DMS153 (cell line): ENCODE results near the gene LRRC4.
A peak's percentile ranks its signal among the peaks of the same experiment; 100 is the strongest.

Experiments
- DNase-seq: peaks from one replicate; lab custom pipeline; 2025; lab: John Stamatoyannopoulos, UW

LRRC4 gene, protein sequence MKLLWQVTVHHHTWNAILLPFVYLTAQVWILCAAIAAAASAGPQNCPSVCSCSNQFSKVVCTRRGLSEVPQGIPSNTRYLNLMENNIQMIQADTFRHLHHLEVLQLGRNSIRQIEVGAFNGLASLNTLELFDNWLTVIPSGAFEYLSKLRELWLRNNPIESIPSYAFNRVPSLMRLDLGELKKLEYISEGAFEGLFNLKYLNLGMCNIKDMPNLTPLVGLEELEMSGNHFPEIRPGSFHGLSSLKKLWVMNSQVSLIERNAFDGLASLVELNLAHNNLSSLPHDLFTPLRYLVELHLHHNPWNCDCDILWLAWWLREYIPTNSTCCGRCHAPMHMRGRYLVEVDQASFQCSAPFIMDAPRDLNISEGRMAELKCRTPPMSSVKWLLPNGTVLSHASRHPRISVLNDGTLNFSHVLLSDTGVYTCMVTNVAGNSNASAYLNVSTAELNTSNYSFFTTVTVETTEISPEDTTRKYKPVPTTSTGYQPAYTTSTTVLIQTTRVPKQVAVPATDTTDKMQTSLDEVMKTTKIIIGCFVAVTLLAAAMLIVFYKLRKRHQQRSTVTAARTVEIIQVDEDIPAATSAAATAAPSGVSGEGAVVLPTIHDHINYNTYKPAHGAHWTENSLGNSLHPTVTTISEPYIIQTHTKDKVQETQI

GRCh38 chr7:128030654-128031611 lies at the start of gene LRRC4:
Gene LRRC4, minus strand, starts transcription at chr7:128031437. Its CDS starts 797 bp downstream, at chr7:128030640.
- no peak for DNase-seq

GRCh38 chr7:128080169-128080568 lies 48.9 kb upstream of the LRRC4 start:
- no peak for DNase-seq

GRCh38 chr7:128078309-128078708 lies 47.1 kb upstream of the LRRC4 start:
- DNase-seq, result no peak

DNA sequence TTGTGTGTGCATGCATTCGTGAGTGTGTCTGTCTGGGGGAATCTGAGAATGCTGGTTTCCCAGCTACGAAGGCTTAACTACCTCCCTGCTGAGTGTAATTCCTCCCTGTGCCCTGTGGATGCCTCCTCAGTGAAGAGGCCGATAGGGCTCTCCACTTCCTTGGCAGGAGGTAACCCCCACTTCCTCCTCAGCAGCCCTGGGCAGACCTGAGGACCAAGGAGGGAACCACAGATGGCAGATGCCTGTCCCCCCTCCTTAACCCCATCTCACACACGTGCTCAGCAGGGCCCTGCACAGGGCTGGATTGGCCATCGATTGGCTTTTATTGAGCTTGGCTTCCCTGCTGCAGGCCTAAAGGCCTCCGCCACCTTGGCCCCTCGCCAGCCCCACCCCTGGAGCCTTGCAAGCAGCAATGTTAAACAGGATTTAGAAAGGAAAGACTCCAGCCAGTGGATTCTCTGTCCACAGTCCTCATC lies 45.6 kb upstream of the LRRC4 start:
- DNase-seq, result peak; percentile 17

- DNase-seq, result no peak
Observed at GRCh38 chr7:128076196-128076795, 45.1 kb upstream of the LRRC4 start.

GRCh38 chr7:128075242-128076095 lies 44.2 kb upstream of the LRRC4 start:
- DNase-seq, result no peak

DNA sequence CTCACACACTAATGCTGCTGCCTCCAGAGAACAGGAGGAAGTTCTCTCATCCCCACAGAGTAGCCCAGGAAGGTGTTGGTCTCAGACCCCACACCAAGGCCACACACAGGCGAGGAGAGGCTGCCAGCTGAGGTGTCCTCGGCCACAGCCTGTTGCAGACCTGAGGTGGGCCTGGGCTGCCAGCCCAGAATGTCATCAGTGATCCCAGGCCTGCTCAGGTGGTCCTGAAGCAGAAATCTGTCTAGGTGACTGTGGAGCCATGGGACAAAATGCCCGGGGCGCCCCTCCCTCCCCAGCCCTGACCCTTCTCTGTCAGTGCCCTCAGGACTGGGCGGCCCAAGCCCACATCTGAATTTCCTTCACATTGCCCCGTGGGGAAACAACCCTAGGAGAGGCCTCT lies 43.5 kb upstream of the LRRC4 start:
- DNase-seq, result no peak

GRCh38 chr7:128074336-128074735 lies 43.1 kb upstream of the LRRC4 start:
- DNase-seq, result no peak

DNA sequence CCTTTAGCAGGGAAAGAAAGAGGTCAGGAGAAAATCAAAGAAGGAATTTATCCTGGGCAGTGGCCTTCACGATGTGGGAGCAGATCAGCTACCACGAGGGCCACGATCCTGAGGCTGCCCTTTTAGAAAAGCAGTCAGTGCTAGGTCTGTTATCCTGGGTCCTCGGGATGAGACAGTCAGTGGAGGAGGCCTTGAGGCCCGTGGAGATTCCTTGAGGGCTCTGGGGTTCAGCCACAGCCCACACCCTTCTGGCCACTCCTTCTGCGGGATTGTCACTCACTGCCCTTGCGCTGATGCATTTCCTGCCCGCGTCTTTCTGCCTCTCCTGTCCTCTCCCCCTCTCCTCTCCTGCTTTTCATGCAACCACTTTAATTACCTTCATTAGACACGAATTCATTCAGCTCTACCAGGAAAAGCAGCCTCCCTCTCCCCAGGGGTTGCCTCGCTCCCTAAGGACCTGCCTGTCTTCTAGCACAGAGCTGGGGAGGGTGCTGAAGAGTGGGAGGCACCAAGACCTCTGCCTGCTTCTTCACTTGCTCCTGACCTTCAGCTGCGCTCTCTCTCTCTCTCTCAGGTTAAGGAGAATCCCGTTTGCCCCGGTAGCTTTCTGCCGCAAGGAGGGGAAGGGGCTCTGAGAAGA lies 42.6 kb upstream of the LRRC4 start:
- no peak for DNase-seq

GRCh38 chr7:128071801-128072200 lies 40.6 kb upstream of the LRRC4 start:
- DNase-seq, result no peak

DNA sequence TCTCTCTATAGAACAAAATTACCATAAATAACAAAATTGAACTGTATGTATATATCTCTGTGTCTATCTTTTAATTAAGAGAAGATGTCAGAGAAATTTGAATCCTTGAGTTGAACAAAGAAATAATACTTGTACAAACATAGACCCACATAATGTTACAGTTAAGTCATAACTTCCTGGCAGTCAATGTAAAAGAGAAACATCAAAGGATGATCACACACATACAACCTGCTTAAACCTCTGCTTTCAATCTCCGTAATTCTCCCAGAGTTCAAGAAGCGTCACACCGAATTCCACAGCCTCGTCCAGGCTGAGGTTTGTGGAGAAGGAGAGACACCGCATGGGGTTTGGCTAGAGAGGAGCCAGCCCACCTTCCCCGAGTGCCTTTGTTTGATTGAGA lies 40.1 kb upstream of the LRRC4 start:
- no peak for DNase-seq

- no peak for DNase-seq
Observed at GRCh38 chr7:128069373-128070364, 38.4 kb upstream of the LRRC4 start.

GRCh38 chr7:128068785-128069184 lies 37.5 kb upstream of the LRRC4 start:
- no peak for DNase-seq

DNA sequence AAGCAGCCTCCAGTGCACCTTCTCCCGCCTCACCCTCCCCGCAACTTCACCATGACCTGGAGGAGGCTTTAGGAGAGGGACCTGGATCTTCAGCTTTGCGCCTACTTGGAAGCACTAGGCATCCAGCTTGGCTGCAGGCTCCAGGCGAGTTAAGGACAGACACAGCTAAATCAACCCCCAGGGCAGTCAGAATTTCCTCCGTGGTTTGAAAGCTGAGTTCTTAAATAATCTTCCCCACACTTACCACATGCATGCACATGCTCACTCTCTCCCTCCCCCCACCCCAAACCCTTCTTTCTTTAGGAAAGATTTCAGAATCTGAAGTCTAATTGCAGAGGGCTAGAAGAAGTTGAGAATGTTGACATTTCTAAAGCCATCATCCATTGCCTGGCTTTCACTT lies 36.7 kb upstream of the LRRC4 start:
- DNase-seq, result no peak

GRCh38 chr7:128066858-128067257 lies 35.6 kb upstream of the LRRC4 start:
- no peak for DNase-seq

DNA sequence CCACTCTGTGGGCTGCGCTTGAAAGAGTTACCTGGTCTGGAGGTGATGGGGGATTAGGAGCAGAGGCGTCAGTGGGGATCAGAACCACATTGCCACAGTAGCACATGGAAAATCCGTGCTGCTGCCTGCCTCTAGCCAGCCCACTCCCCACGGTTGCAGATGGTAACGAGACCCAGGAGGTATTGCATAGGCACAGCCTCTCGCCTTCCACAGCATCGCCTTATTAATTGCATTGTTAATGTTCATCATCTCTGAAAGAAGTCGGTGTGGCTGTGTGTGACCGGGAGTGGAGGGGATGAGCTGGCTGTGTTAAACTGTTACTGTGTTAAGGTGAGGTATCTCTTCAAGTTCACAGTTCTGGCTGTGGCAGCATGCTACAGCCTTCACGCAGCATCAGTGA lies 35.2 kb upstream of the LRRC4 start:
- DNase-seq, result no peak

- no peak for DNase-seq
Observed at GRCh38 chr7:128065872-128066271, 34.6 kb upstream of the LRRC4 start.

DNA sequence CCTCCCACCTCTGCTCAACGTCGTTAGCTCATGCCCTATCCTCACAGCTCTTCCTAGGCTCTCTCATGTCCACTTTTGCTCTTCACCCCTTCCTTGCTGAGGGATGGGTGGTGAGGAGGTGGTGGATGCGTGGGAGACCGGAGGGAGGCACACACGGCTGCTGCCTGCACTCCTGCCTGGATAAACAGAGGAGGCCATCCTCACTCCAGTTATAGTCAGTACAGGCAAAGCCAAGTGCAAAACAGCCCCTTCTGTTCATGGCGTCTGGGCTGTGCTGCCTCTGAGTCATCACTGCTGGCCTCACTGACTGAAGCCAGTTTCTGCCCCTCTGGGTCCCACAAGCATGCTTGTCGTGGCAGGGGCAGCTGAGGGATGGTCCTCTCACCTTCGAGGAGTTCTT lies 31.9 kb upstream of the LRRC4 start:
- DNase-seq, result no peak

DNA sequence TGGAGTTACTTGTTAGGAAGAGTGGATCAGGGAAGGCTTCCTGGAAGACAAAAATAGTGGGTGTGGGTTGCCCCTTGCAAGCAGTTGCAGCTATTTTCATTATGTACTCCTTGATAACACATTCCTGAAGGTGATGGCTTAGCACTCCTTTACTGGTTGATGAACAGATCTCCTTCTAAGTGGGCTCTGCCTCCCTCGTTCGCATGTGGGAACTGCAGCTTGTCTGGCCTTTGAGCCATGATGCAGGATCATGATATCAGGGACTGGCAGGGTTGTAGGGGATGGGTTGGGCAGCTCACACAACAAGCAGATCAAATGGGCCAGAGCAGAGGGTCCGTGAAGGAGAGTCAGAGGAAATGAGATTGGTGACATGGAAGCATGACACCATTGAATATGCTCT lies 28.8 kb upstream of the LRRC4 start:
- no peak for DNase-seq
